Measurements from ENCODE around the gene MUC4.
A peak's percentile ranks its signal among the peaks of the same experiment; 100 is the strongest.
"Not testable (repeated sequence)": the region's sequence is repeated elsewhere in the genome, so short reads cannot be mapped to it uniquely, and the experiment has no call there.

Gene MUC4

DNA sequence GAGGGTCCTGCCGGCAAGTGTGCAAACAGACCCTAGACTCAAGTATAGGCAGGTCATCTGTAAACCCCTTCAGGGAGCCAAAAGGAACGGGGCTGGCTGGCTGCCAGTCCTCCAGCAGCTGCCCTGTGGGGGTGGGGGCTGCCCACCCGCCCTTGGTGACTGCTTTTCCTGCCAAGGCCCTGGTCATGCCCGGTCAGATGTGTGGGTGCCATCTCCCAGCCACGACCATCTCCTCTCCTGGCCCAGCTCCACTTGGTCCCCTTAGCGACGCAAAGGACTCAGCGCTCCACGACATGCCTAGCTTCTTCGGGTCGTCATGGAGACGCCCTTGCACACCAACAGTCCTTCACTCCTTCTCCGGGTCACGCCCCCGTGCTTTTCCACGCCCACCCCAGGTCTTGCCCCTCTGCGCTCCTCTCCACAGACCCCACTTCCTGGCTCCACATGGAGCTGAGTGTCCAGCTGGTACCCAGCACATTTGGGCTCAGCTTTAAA is 2.4 kb downstream of the MUC4 start:
- DNase-seq: no peak

GRCh38 chr3:195808741-195809290 is 2.9 kb downstream of the MUC4 start:
- no peak for DNase-seq

GRCh38 chr3:195807681-195808121 is 4.0 kb downstream of the MUC4 start:
- DNase-seq: no peak

DNA sequence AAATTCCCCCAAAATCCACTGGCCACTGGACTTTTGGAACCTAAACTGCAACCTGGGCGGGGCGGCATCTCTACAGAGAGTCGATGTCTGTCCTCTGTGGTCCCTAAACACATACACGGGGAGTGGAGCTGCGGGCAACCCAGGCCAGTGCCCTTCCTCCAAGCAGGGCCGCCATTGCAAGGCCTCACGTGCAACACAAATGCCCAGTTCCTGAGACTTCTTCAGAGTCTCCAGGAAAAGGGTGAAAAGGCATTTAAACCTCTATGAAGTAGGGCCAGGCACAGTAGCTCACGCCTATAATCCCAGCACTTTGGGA is 4.9 kb downstream of the MUC4 start:
- no peak for DNase-seq

- DNase-seq: no peak
Measured at GRCh38 chr3:195806211-195806915, 5.4 kb downstream of the MUC4 start.

DNA sequence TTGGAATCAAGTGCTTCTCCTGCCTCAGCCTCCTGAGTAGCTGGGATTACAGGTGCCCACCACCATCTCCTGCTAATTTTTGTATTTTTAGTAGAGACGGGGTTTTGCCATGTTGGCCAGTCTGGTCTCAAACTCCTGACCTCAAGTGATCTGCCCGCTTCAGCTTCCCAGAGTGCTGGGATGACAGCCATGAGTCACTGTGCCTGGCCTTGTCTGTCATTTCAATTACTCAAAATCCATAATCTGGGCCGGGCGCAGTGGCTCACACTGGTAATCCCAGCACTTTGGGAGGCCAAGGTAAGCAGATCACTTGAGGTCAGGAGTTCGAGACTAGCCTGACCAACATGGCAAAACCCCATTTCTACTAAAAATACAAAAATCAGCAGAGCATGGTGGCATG is 6.1 kb downstream of the MUC4 start:
- DNase-seq: not testable (repeated sequence)

GRCh38 chr3:195805181-195805580 is 6.5 kb downstream of the MUC4 start:
- DNase-seq: no peak

- no peak for DNase-seq
Measured at GRCh38 chr3:195803289-195803908, 8.3 kb downstream of the MUC4 start.

DNA sequence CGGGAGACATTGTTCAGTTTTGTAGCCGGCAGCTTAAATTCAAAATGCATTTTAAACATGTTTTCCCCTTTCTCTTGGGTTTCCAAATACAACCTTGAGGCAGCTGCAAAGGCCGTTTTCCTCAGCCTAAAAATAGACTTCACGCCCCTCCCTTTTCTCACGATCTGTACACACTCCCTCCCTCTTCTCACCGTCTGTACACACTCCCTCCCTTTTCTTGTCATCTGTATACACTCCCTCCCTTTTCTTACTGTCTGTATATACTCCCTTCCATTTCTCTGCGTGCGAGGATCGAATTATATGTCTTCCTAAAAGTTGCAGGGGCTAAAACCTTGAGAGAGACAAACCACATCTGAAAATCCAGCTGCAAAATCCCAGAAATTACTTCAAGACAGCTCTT is 8.9 kb downstream of the MUC4 start:
- DNase-seq: no peak

DNA sequence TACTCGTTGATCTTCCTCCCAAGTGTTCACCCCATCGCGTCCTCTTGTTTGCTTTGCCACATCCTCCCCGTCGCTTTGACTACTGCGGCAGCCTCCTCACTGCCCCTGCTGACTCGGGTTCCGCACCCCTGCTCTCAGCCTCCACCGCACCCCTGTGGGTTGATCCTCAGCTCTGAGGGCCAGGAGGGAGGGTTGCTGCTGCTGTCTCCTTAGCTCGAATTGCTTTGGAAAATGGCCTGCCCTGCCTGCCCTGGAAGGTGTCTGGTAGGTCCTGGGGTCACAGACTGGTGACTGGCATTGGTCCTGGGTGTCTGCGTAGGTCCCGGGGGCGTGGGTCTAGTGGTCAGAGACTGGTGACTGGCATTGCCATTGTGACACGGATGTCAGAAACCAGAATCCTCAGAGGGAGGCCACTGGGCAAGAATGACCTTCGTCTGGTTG is 9.4 kb downstream of the MUC4 start:
- DNase-seq: no peak

DNA sequence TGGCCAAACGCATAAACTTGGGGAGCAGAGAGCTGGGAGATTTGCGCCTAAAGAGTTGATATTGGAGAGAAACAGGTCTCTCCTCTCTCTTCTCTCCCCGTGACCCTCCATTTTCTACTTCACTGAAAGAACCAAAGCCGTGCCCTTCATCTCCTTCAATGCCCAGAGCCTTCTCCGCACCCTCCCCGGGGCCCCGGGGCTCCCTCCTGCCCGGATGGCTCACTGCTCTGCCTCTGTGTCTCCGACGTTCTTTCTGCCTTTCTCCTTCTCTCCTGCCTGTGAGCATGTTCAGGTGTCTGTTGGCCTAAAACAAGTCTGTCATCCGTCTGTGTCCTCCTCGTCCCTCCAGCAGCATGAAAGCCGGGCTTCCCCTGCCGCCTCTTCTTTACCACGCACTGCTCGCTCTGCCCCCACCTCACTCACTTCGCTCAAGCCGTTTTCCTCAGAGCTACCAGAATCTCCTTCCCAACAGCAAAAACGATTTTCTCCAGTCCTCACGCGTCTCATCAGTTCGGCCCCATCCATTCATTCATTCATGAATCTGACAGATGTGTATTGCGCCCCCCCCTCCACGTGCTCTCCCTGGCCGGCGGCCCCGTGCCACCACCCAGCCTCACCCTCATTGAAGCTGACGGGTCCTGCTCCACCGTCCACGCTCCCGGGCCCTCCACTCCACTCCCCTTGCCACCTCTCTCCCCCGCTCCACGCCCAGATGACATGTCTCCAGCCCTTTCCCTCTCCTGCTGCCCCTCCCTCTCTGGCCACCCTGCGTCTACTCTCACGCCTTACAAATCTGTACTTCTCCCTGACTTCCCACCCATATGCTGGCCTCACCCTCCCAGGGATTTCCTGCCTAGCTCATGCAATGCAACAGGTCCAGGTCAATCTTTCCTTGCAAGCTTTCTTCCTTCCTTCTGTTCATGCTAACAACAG is 10.2 kb downstream of the MUC4 start:
- DNase-seq: no peak

- no peak for DNase-seq
Measured at GRCh38 chr3:195800240-195800639, 11.5 kb downstream of the MUC4 start.

- no peak for DNase-seq
Measured at GRCh38 chr3:195796795-195797194, 14.9 kb downstream of the MUC4 start.

- no peak for DNase-seq
Measured at GRCh38 chr3:195794708-195795107, 17.0 kb downstream of the MUC4 start.

DNA sequence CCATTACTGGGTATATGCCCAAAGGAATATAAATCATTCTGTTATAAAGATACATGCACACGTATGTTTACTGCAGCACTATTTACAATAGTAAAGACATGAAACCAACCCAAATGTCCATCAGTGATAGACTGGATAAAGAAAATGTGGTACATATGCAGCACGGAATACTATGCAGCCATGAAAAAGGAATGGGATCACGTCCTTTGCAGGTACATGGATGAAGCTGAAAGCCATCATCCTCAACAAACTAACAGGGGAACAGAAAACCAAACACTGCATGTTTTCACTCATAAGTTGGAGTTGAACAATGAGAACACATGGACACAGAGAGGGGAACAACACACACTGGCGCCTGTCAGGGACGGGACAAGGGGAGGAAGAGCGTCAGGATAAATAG is 19.1 kb downstream of the MUC4 start:
- DNase-seq: not testable (repeated sequence)

DNA sequence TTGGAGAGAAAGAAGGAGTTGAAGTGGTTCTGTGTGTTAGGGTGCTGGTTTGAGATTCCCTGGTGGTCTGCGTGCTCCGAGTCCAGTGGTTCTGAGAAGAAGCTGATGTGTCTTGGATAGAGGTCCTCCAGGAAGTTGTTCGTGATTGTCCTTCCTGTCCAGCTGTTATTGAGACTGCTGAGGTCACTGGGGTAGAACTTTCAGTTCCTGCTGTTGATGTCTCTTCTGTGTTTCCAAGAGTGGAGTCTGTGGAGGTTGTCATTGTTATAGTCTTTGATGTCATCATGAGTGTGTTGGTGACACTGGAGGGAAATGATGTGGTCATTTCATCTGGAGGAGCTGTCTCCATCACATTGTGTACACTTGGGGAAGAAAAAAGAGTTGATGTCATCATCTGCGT is 20.8 kb downstream of the MUC4 start:
- DNase-seq: no peak

DNA sequence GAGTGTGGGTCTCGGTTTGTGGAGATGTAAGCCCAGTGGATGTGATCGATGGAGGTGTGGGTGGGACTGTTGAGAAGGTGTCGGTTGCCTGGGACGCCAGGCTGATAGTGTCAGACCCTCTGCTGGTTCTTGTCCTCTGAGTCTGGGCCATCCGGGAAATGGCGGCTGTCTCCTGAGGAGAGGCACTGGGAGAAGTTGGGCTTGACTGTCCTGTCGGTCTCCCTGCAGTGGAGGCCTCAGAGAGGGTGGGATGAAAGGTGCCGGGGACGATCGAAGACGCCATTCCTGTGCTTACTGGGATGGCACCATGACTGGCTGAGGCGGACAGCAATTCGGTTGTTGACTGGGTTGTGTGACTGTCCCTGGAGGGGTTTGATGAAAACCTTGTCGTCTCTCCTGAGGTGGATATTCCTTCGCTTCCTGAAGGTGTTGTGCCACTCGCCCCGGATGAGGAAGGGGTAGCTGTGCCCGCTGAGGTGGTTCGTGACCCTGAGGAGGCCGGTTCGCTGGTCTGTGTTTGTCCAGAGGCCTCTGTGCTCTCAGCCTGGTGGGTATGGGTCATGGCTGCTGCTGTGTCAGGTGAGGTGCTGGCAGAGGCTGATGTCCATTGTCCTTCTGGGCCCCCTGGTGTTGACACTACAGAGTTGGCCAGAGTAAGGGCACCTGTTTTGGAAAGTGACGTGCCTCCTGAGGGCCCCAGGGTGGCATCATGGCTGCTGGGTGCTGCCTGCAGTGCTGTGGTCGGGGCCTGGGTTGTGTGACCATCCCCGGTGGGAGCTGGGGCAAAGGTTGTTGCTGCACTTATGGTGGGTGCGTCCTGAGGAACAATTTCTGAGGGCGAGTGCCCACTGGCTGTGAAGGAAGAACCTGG is 22.8 kb downstream of the MUC4 start:
- DNase-seq: no peak

DNA sequence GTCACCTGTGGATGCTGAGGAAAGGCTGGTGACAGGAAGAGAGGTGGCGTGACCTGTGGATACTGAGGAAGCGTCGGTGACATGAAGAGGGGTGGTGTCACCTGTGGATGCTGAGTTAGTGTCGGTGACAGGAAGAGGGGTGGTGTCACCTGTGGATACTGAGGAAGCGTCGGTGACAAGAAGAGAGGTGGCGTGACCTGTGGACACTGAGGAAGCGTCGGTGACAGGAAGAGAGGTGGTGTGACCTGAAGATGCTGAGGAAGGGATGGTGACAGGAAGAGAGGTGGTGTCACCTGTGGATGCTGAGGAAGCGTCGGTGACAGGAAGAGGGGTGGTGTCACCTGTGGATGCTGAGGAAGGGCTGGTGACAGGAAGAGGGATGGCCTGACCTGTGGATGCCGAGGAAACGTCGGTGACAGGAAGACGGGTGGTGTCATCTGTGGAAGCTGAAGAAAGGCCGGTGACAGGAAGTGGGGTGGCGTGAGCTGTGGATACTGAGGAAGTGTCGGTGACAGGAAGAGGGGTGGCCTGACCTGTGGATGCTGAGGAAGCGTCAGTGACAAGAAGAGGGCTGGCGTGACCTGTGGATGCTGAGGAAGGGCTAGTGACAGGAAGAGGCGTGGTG is 25.8 kb downstream of the MUC4 start:
- DNase-seq: not testable (repeated sequence)

GRCh38 chr3:195784031-195784430 is 27.7 kb downstream of the MUC4 start:
- DNase-seq: not testable (repeated sequence)

- not testable (repeated sequence) for DNase-seq
Measured at GRCh38 chr3:195781236-195781635, 30.5 kb downstream of the MUC4 start.

DNA sequence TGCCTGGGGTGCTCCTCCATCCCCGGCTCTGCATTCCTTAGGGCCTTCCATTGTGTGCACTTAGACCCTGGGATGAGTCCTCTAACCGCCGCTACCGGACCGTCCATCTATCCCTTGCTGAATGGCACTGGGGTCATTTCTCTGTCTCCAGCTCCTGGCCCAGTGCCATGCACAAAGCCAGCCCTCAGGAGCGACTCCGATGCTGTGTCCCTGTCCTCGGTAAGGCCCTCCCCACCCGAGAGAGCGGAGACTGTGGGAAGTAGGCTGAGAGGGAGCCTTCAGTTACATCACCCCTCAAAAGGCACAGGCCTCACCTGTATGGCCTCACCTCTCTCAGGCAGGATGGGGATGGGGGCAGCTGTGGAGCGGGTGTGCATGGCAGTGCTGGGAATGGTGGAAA is 33.8 kb downstream of the MUC4 start:
- no peak for DNase-seq

DNA sequence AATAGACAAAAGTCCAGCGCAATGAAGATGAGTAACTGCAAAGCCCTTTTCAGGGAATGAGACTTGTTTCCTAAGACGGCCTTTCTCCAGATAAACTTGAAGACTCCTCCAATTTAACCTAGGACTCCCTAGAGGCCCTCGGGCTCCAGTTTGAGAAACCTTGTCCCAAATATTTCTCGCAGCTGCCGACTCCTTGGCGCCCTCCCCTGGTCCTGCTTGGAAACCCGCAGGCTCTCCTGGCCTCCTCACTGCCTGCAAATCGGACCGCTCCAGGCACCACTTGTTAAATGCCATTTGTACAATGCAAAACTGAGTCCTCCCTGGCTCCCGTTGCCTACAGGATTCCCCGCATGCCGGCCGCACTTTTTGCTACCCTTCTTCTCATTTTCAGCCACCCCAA is 36.8 kb downstream of the MUC4 start:
- peak; percentile 29 for DNase-seq
